HG03025 (cell line): ENCODE results near the gene NUP214.

Experiments used
- ATAC-seq: cut with Tn5 transposase; IDR thresholded peaks from one replicate; pipeline ENCODE4 v1.9.1; 2021; ENCODE audit warnings: mild to moderate bottlenecking, moderate library complexity; ENCODE audit not compliant: unreplicated experiment, low FRiP score

The NUP214 gene

GRCh38 chr9:131125288-131126058 is at the start of gene NUP214:
TSS of gene NUP214 (plus strand) at chr9:131125586. CDS start at chr9:131125705, 119 bp downstream.
- peak; percentile 89 for ATAC-seq

- ATAC-seq: no peak
Observed at GRCh38 chr9:131076347-131077195, 48.8 kb upstream of the NUP214 start.

- ATAC-seq: no peak
Observed at GRCh38 chr9:131078427-131079366, 46.7 kb upstream of the NUP214 start.

GRCh38 chr9:131080589-131080988 is 44.8 kb upstream of the NUP214 start:
- ATAC-seq: no peak

- no peak for ATAC-seq
Observed at GRCh38 chr9:131081868-131082267, 43.5 kb upstream of the NUP214 start.

GRCh38 chr9:131082774-131083512 is 42.4 kb upstream of the NUP214 start:
- no peak for ATAC-seq

GRCh38 chr9:131084661-131085369 is 40.6 kb upstream of the NUP214 start:
- ATAC-seq: no peak

- no peak for ATAC-seq
Observed at GRCh38 chr9:131085370-131086122, 39.8 kb upstream of the NUP214 start.

- no peak for ATAC-seq
Observed at GRCh38 chr9:131087354-131087893, 38.0 kb upstream of the NUP214 start.

GRCh38 chr9:131090025-131090787 is 35.2 kb upstream of the NUP214 start:
- ATAC-seq: no peak

- no peak for ATAC-seq
Observed at GRCh38 chr9:131091352-131091992, 33.9 kb upstream of the NUP214 start.

GRCh38 chr9:131092030-131092429 is 33.4 kb upstream of the NUP214 start:
- no peak for ATAC-seq

- no peak for ATAC-seq
Observed at GRCh38 chr9:131092548-131093440, 32.6 kb upstream of the NUP214 start.

- ATAC-seq: no peak
Observed at GRCh38 chr9:131094015-131094414, 31.4 kb upstream of the NUP214 start.

- no peak for ATAC-seq
Observed at GRCh38 chr9:131094622-131095021, 30.8 kb upstream of the NUP214 start.

- no peak for ATAC-seq
Observed at GRCh38 chr9:131095666-131096268, 29.6 kb upstream of the NUP214 start.
